ENCODE results near the gene C4orf50. TPM values are rescaled to one million over a fixed set of nuclear protein-coding genes. Genes with fewer than 3 reads are reported as not detected.

The C4orf50 gene
- polyA plus RNA-seq, 3 donors = not detected

DNA sequence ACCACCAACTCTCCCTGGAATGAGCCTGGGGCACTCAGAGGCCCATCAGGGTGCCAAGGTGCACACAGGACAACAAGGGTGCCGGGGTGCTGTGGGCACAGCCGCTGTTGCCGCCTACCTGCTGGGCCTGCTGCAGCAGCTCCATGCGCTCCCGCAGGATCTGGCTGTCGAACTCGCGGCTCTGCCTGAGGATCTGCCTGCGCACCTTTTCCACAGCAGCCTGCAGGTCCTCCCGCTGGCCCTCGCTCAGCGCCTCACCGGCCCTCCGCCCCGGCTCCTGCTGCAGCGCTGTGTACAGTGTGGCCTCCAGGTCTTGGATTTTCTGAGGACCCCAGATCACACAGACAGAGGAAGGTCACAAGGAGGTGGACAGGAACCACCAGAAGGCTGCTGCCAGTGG lies 17.6 kb upstream of the C4orf50 start:
- H3K9me3 Mint-ChIP-seq = no peaks in the 10 kb centered on the region
- peaks cover 0 to 8% (median 0%) of the 10 kb centered on the region in 3 donors for H3K27me3 Mint-ChIP-seq (ENCODE audit: low read depth in 3 of 3)
- 95% methylated on average over 16 of the region's 16 CpGs for WGBS (ENCODE audit: insufficient coverage)
- no peak overlapping the region for H3K27ac Mint-ChIP-seq
- intact Hi-C loops (cut with micrococcal nuclease) = no loop called here
- no peak overlapping the region for H3K4me3 Mint-ChIP-seq
- Histone ChIP-seq H3K9ac (ENCODE audit: insufficient read depth, low read length, poor library complexity, severe bottlenecking) (no peak overlapping the region), H3K79me2 (ENCODE audit: insufficient read depth, low read length) (no peaks in the 10 kb centered on the region), H3K4me2 (replicated peaks; ENCODE audit: extremely low read depth, low read length, poor library complexity, severe bottlenecking) (no peak overlapping the region), H3K4me3 (replicated peaks in 1 of 3; ENCODE audit: low read depth in 2 of 3, low read length in 3 of 3) (no peak overlapping the region), H4K20me1 (ENCODE audit: insufficient read depth, low read length) (no peaks in the 10 kb centered on the region), H3K4me1 (ENCODE audit: control insufficient read depth in 1 of 2, insufficient read depth in 2 of 2, low read length in 2 of 2) (no peaks in the 10 kb centered on the region), H2AFZ (ENCODE audit: insufficient read depth, low read depth, low read length, poor library complexity, severe bottlenecking) (no peak overlapping the region), H3K27me3 (ENCODE audit: control insufficient read depth in 2 of 2, insufficient read depth in 2 of 2, low read length in 2 of 2) (no peaks in the 10 kb centered on the region), H3K36me3 (replicated peaks in 1 of 2; ENCODE audit: control insufficient read depth in 1 of 2, insufficient read depth in 2 of 2, low read length in 2 of 2) (no peaks in the 10 kb centered on the region), H3K9me3 (replicated peaks in 1 of 2; ENCODE audit: control insufficient read depth in 1 of 2, insufficient read depth in 1 of 2, low read length in 2 of 2) (no peaks in the 10 kb centered on the region), H3K27ac (ENCODE audit: low read depth in 1 of 2, low read length in 2 of 2) (no peak overlapping the region)
- TF ChIP-seq, protein P1, sequence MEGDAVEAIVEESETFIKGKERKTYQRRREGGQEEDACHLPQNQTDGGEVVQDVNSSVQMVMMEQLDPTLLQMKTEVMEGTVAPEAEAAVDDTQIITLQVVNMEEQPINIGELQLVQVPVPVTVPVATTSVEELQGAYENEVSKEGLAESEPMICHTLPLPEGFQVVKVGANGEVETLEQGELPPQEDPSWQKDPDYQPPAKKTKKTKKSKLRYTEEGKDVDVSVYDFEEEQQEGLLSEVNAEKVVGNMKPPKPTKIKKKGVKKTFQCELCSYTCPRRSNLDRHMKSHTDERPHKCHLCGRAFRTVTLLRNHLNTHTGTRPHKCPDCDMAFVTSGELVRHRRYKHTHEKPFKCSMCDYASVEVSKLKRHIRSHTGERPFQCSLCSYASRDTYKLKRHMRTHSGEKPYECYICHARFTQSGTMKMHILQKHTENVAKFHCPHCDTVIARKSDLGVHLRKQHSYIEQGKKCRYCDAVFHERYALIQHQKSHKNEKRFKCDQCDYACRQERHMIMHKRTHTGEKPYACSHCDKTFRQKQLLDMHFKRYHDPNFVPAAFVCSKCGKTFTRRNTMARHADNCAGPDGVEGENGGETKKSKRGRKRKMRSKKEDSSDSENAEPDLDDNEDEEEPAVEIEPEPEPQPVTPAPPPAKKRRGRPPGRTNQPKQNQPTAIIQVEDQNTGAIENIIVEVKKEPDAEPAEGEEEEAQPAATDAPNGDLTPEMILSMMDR (IDR thresholded peaks at IDR 0.05) = no peak
- no peak for DNase-seq
- H3K4me1 Mint-ChIP-seq = peaks cover 5% of the 10 kb centered on the region
- no peaks in the 10 kb centered on the region for H3K36me3 Mint-ChIP-seq

DNA sequence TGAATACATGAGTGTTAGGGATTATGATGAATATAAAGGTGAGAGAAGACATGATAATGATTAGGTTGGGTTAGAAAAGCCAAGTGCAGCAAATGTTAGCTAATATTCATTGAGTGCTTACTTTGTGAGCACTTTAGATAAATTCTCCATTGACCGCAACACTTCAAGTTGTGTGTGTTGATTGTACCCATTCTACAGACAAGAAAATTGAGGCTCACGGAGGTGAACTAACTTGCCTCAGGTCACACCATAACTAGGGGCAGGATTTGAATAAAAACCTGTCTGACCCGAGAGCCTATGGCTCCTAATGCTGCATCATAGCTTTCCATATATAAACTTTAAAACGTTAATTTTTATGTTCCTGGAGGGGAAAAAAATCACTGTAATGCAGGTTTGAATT lies 15.2 kb upstream of the C4orf50 start:
- intact Hi-C loops (cut with micrococcal nuclease) = no loop called here
- WGBS (ENCODE audit: insufficient coverage) = no CpG with 5 or more reads among the region's 4 CpGs
- Mint-ChIP-seq H3K9me3 (no peaks in the 10 kb centered on the region), H3K4me1 (peaks cover 5% of the 10 kb centered on the region), H3K4me3 (no peak overlapping the region), H3K27ac (no peak overlapping the region), H3K36me3 (no peaks in the 10 kb centered on the region), H3K27me3 (ENCODE audit: low read depth in 3 of 3) (peaks cover 0 to 10% (median 0%) of the 10 kb centered on the region in 3 donors)
- H3K4me1 ChIP-seq (ENCODE audit: control insufficient read depth in 1 of 2, insufficient read depth in 2 of 2, low read length in 2 of 2) = no peaks in the 10 kb centered on the region
- no peaks in the 10 kb centered on the region for H3K9me3 ChIP-seq (replicated peaks in 1 of 2; ENCODE audit: control insufficient read depth in 1 of 2, insufficient read depth in 1 of 2, low read length in 2 of 2)
- H3K36me3 ChIP-seq (replicated peaks in 1 of 2; ENCODE audit: control insufficient read depth in 1 of 2, insufficient read depth in 2 of 2, low read length in 2 of 2) = no peaks in the 10 kb centered on the region
- no peak overlapping the region for H3K27ac ChIP-seq (ENCODE audit: low read depth in 1 of 2, low read length in 2 of 2)
- H3K79me2 ChIP-seq (ENCODE audit: insufficient read depth, low read length) = no peaks in the 10 kb centered on the region
- H4K20me1 ChIP-seq (ENCODE audit: insufficient read depth, low read length) = no peaks in the 10 kb centered on the region
- no peak overlapping the region for H3K4me2 ChIP-seq (replicated peaks; ENCODE audit: extremely low read depth, low read length, poor library complexity, severe bottlenecking)
- H3K27me3 ChIP-seq (ENCODE audit: control insufficient read depth in 2 of 2, insufficient read depth in 2 of 2, low read length in 2 of 2) = no peaks in the 10 kb centered on the region
- no peak for DNase-seq
- no peak overlapping the region for H3K4me3 ChIP-seq (replicated peaks in 1 of 3; ENCODE audit: low read depth in 2 of 3, low read length in 3 of 3)
- H2AFZ ChIP-seq (ENCODE audit: insufficient read depth, low read depth, low read length, poor library complexity, severe bottlenecking) = no peak overlapping the region
- H3K9ac ChIP-seq (ENCODE audit: insufficient read depth, low read length, poor library complexity, severe bottlenecking) = no peak overlapping the region
- TF ChIP-seq, protein P1 (IDR thresholded peaks at IDR 0.05) = no peak
